WTC11 (cell line): ENCODE measurements around the gene ADAM33.

Experiments
- AFF4 ChIP-seq: sonication (generic); formaldehyde crosslinking; IDR thresholded peaks from 2 replicates; pipeline ENCODE4 v1.8.1; 2023; ENCODE audit warnings: mild to moderate bottlenecking, missing genetic modification reagents, borderline replicate concordance
- AR ChIP-seq: fragments of 250-450 bp; sonication (Bioruptor Pico); IDR thresholded peaks from 2 replicates; pipeline ENCODE4 v1.9.0; 2021; ENCODE audit warnings: mild to moderate bottlenecking
- ATF2 ChIP-seq: sonication (generic); formaldehyde crosslinking; IDR thresholded peaks from 2 replicates; pipeline ENCODE4 v1.8.1; 2022; ENCODE audit warnings: low read depth, missing genetic modification reagents, borderline replicate concordance
- ATF3 ChIP-seq: sonication (generic); formaldehyde crosslinking; conservative IDR thresholded peaks from 2 replicates; pipeline ENCODE4 v1.8.1; 2022; ENCODE audit warnings: mild to moderate bottlenecking, missing genetic modification reagents
- CREM ChIP-seq: sonication (generic); formaldehyde crosslinking; IDR thresholded peaks from 2 replicates; pipeline ENCODE4 v1.8.1; 2022; ENCODE audit warnings: mild to moderate bottlenecking, missing genetic modification reagents, moderate library complexity
- CTCF ChIP-seq: fragments of 200-600 bp; IDR thresholded peaks from 2 replicates; pipeline ENCODE4 v1.8.0; 2022; ENCODE audit warnings: antibody characterized with exemption
- ETV6 ChIP-seq: sonication (generic); formaldehyde crosslinking; IDR thresholded peaks from 2 replicates; pipeline ENCODE4 v1.8.1; 2022; ENCODE audit warnings: mild to moderate bottlenecking, missing genetic modification reagents
- HMGXB4 ChIP-seq: sonication (generic); formaldehyde crosslinking; IDR thresholded peaks from 2 replicates; pipeline ENCODE4 v1.8.1; 2023; ENCODE audit warnings: mild to moderate bottlenecking, moderate library complexity, missing genetic modification reagents
- SP1 ChIP-seq: sonication (generic); formaldehyde crosslinking; conservative IDR thresholded peaks from 2 replicates; pipeline ENCODE4 v1.8.1; 2022; ENCODE audit warnings: missing genetic modification reagents
- ZNF532 ChIP-seq: fragments of 250-450 bp; sonication (Bioruptor Pico); IDR thresholded peaks from 2 replicates; pipeline ENCODE4 v1.9.0; 2021; ENCODE audit warnings: mild to moderate bottlenecking, borderline replicate concordance

- no peak for TF ChIP-seq ATF3
- TF ChIP-seq CTCF = no peak
- TF ChIP-seq ZNF532 = no peak
- no peak for TF ChIP-seq CREM (CRISPR knock-in tag)
- TF ChIP-seq HMGXB4 (CRISPR knock-in tag) = no peak
- no peak for TF ChIP-seq ATF2
- no peak for TF ChIP-seq SP1 (CRISPR knock-in tag)
- no peak for TF ChIP-seq ETV6 (CRISPR knock-in tag)
- TF ChIP-seq AFF4 (CRISPR knock-in tag) = no peak
- no peak for TF ChIP-seq AR (CRISPR knock-in tag)
These were observed 37.2 kb upstream of the ADAM33 start for GRCh38 chr20:3719046-3719445.
